GM12865 (cell line): Measurements from ENCODE around the gene ORMDL3.

Experiments used
- DNase-seq: peaks from one replicate; pipeline ENCODE4 v3.0.0; 2010; ENCODE audit warnings: low read depth
- H3K4me3 ChIP-seq: 2 replicates; pipeline ENCODE4 v1.5.1; 2011; ENCODE audit warnings: mild to moderate bottlenecking, low read depth, low read length, control low read depth
- TF ChIP-seq, protein P1 (sequence below): IDR thresholded peaks from 2 replicates; pipeline ENCODE4 v1.5.1; 2011; ENCODE audit warnings: low read length, control low read depth, low read depth, inconsistent platforms; ENCODE audit not compliant: insufficient read depth; ENCODE audit errors: missing control alignments

The ORMDL3 gene

GRCh38 chr17:39929646-39930407 lies 2.4 kb upstream of the ORMDL3 start:
- TF ChIP-seq, protein P1, sequence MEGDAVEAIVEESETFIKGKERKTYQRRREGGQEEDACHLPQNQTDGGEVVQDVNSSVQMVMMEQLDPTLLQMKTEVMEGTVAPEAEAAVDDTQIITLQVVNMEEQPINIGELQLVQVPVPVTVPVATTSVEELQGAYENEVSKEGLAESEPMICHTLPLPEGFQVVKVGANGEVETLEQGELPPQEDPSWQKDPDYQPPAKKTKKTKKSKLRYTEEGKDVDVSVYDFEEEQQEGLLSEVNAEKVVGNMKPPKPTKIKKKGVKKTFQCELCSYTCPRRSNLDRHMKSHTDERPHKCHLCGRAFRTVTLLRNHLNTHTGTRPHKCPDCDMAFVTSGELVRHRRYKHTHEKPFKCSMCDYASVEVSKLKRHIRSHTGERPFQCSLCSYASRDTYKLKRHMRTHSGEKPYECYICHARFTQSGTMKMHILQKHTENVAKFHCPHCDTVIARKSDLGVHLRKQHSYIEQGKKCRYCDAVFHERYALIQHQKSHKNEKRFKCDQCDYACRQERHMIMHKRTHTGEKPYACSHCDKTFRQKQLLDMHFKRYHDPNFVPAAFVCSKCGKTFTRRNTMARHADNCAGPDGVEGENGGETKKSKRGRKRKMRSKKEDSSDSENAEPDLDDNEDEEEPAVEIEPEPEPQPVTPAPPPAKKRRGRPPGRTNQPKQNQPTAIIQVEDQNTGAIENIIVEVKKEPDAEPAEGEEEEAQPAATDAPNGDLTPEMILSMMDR, result no peak
- no peak overlapping the region for H3K4me3 ChIP-seq
- DNase-seq, result no peak

DNA sequence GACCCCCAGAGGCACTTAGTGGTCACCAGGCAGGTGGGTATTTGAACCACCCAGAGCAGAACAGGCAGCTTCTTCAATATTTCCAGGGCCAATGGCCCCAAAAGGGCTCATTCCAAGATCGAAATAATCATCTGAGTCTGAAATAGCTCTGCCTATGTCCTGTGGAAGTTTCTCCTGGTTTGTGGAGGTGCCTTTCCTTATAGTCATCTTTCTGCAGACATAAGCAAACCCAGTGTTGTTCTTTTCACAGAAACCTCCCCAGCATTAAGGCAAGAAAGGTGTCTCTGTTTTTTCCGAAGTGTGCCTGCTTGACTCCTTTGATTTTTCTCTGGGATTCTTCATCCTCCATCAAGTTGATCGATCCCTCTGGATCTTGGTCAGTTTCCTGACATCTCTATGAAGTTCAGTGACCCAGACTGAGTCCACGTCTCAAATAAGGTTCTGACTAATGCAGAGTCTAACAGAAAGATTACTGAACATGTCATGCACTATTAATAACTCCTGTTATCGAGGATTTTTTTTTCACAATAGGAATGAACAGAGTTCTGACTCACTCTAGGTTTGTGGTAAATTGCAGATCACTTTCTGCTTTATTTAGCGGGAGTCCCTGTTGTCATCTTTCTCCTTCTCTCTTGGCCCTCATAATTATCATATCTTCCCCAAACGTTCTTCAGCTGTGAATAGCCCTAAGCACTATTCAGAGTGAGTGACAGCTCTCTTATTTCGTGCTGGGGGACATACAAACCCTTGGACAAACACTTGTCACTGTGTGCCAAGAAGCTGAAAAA lies 1.7 kb upstream of the ORMDL3 start:
- peak; percentile 45 for DNase-seq
- TF ChIP-seq, protein P1, result no peak
- H3K4me3 ChIP-seq, result peak overlapping the region; percentile 87

GRCh38 chr17:39927929-39928857 lies 792 bp upstream of the ORMDL3 start:
- TF ChIP-seq, protein P1, result no peak
- DNase-seq, result peak; percentile 28

GRCh38 chr17:39926588-39927100 lies 757 bp downstream of the ORMDL3 start:
- peak overlapping the region; percentile 87 for H3K4me3 ChIP-seq
- TF ChIP-seq, protein P1, result no peak
- peak; percentile 80 for DNase-seq

More at GRCh38 chr17:39927929-39928857, 792 bp upstream of the ORMDL3 start:
- peak overlapping the region; percentile 87 for H3K4me3 ChIP-seq

DNA sequence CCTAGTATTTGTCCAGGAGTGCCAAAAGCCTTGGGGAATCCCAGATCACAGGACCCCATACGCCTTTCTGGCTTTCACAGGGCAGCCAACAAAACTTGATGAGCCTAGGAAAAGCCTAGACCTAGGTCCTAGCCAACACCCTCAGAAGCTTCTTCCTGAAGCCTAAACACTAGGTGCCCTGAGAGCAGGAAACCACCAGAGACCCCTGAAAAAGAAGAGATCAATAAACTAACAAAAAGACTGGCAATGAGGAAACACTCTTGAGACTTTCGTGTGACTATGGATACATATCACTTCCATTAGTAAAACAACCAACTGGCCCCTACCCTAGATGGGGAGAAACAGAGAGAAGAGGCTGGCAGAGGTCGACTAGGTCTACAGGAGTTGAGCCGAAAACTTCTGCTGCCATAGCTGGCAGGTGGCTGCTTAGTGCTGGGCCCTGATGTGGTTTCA lies 1.2 kb downstream of the ORMDL3 start:
- TF ChIP-seq, protein P1, result no peak
- peak overlapping the region; percentile 87 for H3K4me3 ChIP-seq
- no peak for DNase-seq

GRCh38 chr17:39925282-39926134 lies 1.9 kb downstream of the ORMDL3 start:
- peak overlapping the region; percentile 87 for H3K4me3 ChIP-seq
- no peak for DNase-seq
- TF ChIP-seq, protein P1, result no peak
